Stimulated activated CD8-positive, alpha-beta memory T cell treated with anti-CD3 and anti-CD28 coated beads, Interleukin-15, amount 100 ng/mL, for 4 hours (primary cell): ENCODE measurements around the gene INF2.
"Not testable (repeated sequence)": the region's sequence is repeated elsewhere in the genome, so short reads cannot be mapped to it uniquely, and the experiment has no call there.

Source experiments
- DNase-seq, 2 donors: peaks; one replicate each; pipeline ENCODE4 v3.0.0-alpha.2; 2020; ENCODE audit warnings: low read depth in 2 of 2

INF2 gene

GRCh38 chr14:104721505-104722431, 32.4 kb downstream of the INF2 start:
- DNase-seq: no peak

DNA sequence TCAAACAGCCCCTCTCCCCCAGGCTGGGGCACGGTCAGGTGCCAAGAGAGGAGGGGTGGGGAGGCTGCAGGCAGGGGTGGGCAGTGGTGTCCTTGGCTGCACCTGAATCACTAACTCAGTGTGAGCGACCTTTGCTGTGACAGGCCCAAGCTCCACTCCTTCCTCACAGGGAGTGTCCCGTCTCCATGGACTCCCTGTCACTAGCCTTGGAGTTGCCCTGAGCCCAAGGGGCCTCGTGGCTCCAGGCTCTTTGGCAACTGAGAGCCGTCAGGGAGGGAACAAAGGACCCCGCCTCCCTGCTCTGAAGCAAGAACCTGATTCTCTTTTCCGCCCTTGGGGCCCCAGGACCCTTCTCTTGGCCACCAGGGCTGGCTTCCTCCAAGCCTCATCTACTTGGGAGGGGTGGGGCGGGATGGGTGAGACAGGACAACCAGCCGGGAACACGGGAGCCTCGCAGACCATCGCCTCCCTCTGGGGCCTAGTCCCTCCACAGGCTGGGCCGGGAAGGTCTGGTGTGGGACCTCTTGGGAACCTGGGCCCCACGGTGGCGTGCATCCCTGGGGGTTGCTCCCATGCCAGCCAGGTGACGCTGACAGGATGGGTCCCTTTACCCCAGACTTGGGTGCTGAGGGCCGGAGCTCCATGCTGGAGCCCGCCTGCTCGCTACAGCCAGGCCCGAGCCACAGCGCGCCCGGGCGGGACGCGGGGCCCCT, 33.7 kb downstream of the INF2 start:
- no peak for DNase-seq

GRCh38 chr14:104723651-104724406, 34.4 kb downstream of the INF2 start, which contains the start of gene ADSS1:
TSS of gene ADSS1 (plus strand) at chr14:104724229. CDS start at chr14:104724271, 42 bp downstream.
- peak; percentile 15 to 27 for DNase-seq

GRCh38 chr14:104724407-104724980, 35.1 kb downstream of the INF2 start:
- no peak for DNase-seq

DNA sequence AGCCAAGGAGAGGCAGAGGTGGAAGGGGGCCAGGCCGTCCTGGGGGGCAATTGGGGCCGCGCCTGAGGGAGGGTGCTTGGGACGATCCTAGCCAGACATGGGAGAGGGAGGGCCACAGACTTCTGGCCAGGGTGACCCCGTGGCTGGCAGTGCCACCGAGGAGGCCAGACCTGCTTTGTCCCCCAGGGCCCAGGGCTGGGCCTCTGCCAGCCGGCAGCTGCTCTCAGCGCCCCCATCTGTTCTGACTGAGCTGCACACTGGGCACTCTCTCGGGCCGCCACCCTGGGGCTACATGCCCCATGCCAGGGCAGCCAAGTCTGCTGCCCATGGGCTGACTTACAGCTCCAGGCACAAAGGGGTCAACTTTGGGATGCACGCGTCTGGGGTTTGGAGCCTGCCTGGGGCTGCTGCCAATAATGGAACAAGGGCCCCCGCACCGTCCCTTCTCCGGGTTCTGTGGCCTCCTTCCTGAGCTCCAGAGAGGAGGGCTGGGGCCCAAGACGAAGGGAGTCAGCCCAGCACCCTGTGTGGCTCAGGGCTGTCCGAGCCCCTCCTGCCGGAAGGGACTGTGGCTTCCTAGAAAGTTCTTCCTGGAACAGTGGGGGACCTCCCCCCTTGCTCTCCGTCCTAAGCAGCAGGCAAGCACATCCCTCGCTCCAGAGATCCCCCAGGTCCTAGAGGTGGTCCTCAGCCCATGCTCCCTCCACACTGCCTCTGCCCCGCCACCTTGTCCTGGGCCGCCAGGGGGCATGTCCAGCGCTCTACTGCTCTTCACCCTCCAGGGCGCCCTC, 35.8 kb downstream of the INF2 start:
- DNase-seq: no peak

- DNase-seq: no peak
Observed at GRCh38 chr14:104725772-104726548, 36.5 kb downstream of the INF2 start.

GRCh38 chr14:104726600-104727451, 37.4 kb downstream of the INF2 start:
- no peak for DNase-seq

- DNase-seq: no peak
Observed at GRCh38 chr14:104728631-104729030, 39.2 kb downstream of the INF2 start.

GRCh38 chr14:104729176-104729834, 39.9 kb downstream of the INF2 start:
- DNase-seq: not testable (repeated sequence)

GRCh38 chr14:104729835-104730181, 40.4 kb downstream of the INF2 start:
- no peak for DNase-seq

DNA sequence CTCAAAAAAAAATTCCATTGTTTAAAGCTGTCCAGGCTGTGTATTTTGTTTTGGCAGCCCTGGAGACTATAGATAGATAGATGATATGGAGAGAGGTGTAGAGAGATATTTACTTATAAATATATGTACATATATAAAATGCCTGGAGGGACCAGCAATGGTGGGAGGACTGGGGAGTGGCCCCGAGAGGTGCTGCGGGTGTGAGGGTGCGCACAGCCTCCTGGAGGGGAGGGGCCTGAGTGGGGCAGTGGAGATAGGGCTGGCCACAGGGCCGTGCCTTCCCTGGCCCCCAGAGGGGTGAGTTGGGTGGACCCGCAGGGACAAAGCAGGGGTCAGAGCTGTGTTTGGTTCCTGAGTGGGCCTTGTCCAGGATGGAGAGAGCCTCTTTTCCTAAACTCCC, 41.1 kb downstream of the INF2 start:
- DNase-seq: no peak

GRCh38 chr14:104731320-104732294, 42.2 kb downstream of the INF2 start:
- DNase-seq: no peak

GRCh38 chr14:104732355-104732804, 43.0 kb downstream of the INF2 start:
- no peak for DNase-seq

DNA sequence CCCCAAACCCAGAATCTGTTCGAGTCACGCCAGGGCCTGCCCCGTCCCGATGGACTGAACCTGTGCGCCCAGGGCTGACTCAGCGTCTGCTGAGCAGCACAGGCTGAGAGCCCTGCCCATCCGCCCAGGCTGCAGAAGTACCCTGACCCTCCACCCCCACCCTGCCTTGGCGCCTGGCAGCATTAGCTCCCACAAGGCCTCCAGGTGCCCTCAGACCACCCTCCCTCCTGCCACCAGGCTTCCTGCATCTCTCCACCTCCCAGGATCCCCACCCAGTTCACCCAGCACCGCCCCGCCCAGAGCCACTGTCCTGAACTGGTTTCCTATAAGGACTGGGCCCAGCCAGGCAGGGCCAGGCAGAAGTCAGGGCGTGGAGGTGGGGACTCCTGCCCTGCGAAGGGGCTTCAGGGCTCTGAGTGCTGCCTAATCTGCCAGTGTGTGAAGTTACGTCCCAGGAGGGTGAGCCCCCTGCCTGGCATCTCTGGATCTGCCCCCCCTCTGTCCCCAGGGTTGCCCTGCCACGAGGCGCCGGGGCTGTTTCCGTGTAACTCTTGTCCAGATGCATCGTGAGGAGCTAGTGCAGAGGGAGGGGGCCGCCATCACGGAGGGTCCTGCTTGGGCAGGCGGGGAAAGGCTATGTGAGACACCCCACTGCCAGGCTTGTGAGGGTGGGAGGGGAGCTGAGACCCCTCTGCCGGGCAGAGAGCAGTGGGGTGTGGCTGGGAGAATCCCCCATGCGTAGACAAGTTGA, 43.7 kb downstream of the INF2 start:
- DNase-seq: no peak

DNA sequence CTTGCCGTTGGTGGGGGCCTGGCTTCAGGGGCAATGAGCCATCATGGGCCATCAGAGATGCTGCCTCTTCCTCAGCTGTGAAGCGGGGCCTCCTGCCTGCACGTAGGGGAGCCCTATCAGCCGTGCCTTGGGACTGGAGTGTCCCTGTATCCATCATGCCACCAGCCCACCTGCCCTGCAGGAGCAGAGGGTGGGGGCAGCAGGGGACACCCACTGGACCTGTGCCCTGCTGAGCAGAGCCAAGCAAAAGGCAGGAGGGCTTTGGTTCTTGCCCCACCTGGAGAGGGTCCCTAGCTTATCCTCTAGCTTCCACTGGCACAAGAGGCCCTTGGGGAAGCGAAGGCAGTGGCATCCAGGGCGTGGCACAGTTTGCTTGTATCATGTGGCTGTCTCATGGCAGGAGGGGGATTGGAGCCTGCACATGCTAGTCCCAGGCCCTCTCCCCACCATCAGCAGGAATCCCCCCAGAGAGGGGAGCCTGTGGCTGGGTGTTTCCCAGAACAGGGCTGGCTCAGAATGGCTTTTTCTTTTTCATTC, 44.7 kb downstream of the INF2 start:
- no peak for DNase-seq

DNA sequence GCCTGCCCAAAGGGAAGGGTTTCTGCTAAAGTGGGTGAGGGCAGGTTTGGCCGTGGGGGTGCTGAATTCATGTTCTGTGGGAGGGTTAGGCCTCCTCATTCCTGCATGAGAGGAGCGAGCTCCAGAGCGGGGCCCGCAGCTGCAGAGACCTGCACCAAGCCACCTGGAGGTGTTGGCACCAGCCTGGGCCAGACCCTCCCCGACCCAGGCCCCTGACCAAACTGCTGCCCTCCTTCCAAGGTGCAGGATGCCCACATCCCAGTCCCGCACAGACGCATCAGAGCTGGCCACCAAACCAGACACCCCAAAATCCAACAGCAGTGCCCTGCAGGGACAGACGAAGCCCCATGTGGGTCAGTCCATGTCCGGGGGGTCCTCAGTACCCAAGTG, 45.2 kb downstream of the INF2 start:
- no peak for DNase-seq
